Gastroesophageal sphincter (tissue), 4 donors: ENCODE results near the gene TLE6. TPM values are rescaled to one million over a fixed set of nuclear protein-coding genes. Genes with fewer than 3 reads are reported as not detected.
A peak's percentile ranks its signal among the peaks of the same experiment; 100 is the strongest.
"Not testable (repeated sequence)": the region's sequence is repeated elsewhere in the genome, so short reads cannot be mapped to it uniquely, and the experiment has no call there.

Source experiments
- ATAC-seq: fragments of 150-250 bp; one replicate; pipeline ENCODE4 v1.9.1; 2016; ENCODE audit warnings: mild to moderate bottlenecking, moderate library complexity
- H3K27ac ChIP-seq, 4 donors: fragments of 200-600 bp; sonication (generic) in 3 of 4; 1 replicate in 3 of 4; 2 replicates in 1 of 4; pipeline ENCODE4 v1.5.1; 2016 to 2019
- H3K27me3 ChIP-seq: fragments of 200-600 bp; sonication (generic); one replicate; pipeline ENCODE4 v1.5.1; 2019
- H3K36me3 ChIP-seq, 2 donors: fragments of 200-600 bp; sonication (generic); one replicate each; pipeline ENCODE4 v1.5.1; 2019; ENCODE audit warnings: control low read depth in 1 of 2
- H3K4me1 ChIP-seq, 3 donors: fragments of 200-600 bp; sonication (generic); 1 replicate in 2 of 3; 2 replicates in 1 of 3; pipeline ENCODE4 v1.5.1; 2016 to 2019; ENCODE audit warnings: control low read depth in 2 of 3
- H3K4me3 ChIP-seq, 2 donors: fragments of 200-600 bp; sonication (generic); one replicate each; pipeline ENCODE4 v1.5.1; 2019; ENCODE audit warnings: mild to moderate bottlenecking in 1 of 2, moderate library complexity in 1 of 2
- H3K9me3 ChIP-seq, 3 donors: fragments of 200-600 bp; sonication (generic); one replicate each; pipeline ENCODE4 v1.5.1; 2017 to 2019; ENCODE audit warnings: control low read depth in 2 of 3
- EP300 ChIP-seq: sonication (generic); formaldehyde crosslinking; IDR thresholded peaks from one replicate; pipeline ENCODE4 v1.6.1; 2017; ENCODE audit warnings: antibody characterized with exemption, mild to moderate bottlenecking
- POLR2A ChIP-seq, 2 donors: fragments of 450-650 bp; IDR thresholded peaks; one replicate each; pipeline ENCODE4 v1.6.1; 2017; ENCODE audit warnings: antibody characterized with exemption in 2 of 2, mild to moderate bottlenecking in 2 of 2, moderate library complexity in 1 of 2
- POLR2AphosphoS5 ChIP-seq: sonication (generic); formaldehyde crosslinking; IDR thresholded peaks from one replicate; pipeline ENCODE4 v1.6.1; 2017; ENCODE audit warnings: antibody characterized with exemption
- whole genome bisulfite sequencing, 2 donors: methylation state at CpG; one replicate each; pipeline ENCODE4 v1.1.5; 2018; ENCODE audit warnings: low coverage in 1 of 2; 5-methylcytosine and 5-hydroxymethylcytosine counted together
- total RNA-seq, 4 donors: library from RNA; depleted of rRNA; stranded (reverse); fragments of >200 nt; gene quantifications; one replicate each; pipeline ENCODE4 v1.1.0, GENCODE V29; 2016
- TF ChIP-seq, protein P1 (sequence below), 4 experiments: fragments of 200-600 bp in 2 of 4; fragments of 450-650 bp in 2 of 4; sonication (generic) in 1 of 4; IDR thresholded peaks; one replicate each; pipeline ENCODE4 v1.5.1; 2017 to 2019; ENCODE audit warnings: antibody characterized with exemption in 4 of 4, mild to moderate bottlenecking in 2 of 4, moderate library complexity in 2 of 4

TLE6 gene
- total RNA-seq, 4 donors from 2014 or later = 0.19 to 0.64 (median 0.40) TPM; not detected in 1

DNA sequence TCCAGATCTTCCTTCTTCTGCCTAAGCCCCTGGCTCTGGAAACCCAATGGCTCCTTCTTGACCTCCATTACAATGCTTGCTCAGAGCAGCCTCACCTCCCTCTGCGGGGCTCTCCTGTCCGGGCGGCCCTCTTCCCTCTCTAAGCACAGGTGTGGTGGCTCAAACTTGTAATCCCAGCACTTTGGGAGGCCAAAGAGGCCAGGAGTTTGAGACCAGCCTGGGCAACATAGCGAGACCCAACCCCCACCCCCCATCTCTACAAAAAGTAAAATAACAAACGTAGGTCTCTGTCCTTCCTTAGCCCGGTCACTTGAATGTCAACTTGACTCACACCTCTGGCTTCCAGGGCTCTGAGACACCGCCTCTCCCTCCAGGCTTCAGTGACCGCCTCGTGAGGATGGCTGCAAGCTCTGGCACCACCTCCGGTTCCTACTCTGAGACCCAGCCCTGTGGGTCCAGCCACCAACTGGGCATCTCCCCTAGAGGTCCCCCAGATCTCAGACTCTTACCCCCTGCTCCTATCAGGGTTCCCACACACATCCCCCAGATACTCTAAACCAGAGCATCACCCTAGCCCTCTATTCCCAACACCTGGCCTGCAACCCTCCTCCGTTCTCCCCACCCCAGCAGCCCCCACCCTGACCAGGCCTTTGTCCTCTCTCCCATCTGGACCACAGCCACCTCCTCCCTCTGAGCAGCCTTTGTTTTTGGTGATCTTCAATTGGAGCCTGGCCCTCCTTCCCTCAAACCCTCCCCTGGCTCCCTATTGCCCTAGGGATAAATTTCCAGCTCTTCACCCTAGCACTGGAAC is 56.4 kb downstream of the TLE6 start:
- H3K27me3 ChIP-seq = no peaks in the 10 kb centered on the region
- H3K9me3 ChIP-seq = no peaks in the 10 kb centered on the region
- H3K4me1 ChIP-seq = peaks cover 0 to 38% (median 17%) of the 10 kb centered on the region in 3 donors
- TF ChIP-seq, protein P1, sequence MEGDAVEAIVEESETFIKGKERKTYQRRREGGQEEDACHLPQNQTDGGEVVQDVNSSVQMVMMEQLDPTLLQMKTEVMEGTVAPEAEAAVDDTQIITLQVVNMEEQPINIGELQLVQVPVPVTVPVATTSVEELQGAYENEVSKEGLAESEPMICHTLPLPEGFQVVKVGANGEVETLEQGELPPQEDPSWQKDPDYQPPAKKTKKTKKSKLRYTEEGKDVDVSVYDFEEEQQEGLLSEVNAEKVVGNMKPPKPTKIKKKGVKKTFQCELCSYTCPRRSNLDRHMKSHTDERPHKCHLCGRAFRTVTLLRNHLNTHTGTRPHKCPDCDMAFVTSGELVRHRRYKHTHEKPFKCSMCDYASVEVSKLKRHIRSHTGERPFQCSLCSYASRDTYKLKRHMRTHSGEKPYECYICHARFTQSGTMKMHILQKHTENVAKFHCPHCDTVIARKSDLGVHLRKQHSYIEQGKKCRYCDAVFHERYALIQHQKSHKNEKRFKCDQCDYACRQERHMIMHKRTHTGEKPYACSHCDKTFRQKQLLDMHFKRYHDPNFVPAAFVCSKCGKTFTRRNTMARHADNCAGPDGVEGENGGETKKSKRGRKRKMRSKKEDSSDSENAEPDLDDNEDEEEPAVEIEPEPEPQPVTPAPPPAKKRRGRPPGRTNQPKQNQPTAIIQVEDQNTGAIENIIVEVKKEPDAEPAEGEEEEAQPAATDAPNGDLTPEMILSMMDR (IDR thresholded peaks at IDR 0.05) = no peak
- no peak overlapping the region for H3K4me3 ChIP-seq
- 75 to 78% methylated on average over 3 to 5 of the region's 11 CpGs for WGBS, 2 donors
- H3K36me3 ChIP-seq = no peaks in the 10 kb centered on the region
- ATAC-seq = no peak
- H3K27ac ChIP-seq = peak overlapping the region in 1 of 4 donors; percentile 93

DNA sequence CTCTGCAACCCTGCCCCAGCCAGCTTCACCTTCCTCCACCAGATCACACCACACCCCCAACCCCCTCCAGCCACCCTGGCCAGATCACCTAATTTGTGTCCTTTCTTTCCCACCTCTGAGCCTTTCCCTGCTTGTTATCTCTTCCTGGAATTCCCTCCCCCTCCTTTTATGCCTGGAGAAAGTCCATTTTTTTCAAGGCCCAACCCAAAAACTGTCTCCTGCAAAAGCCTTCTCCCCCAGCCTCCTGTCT is 57.0 kb downstream of the TLE6 start:
- Histone ChIP-seq H3K9me3 (no peaks in the 10 kb centered on the region), H3K4me1 (peaks cover 0 to 37% (median 17%) of the 10 kb centered on the region in 3 donors), H3K4me3 (no peak overlapping the region), H3K36me3 (no peaks in the 10 kb centered on the region), H3K27ac (peak overlapping the region in 3 of 4 donors; percentile 90 to 98 (median 93)), H3K27me3 (no peaks in the 10 kb centered on the region)
- TF ChIP-seq POLR2A (IDR thresholded peaks at IDR 0.05) (no peak), POLR2AphosphoS5 (no peak), EP300 (no peak)
- TF ChIP-seq, protein P1 (IDR thresholded peaks at IDR 0.05) = no peak
- ATAC-seq = no peak

DNA sequence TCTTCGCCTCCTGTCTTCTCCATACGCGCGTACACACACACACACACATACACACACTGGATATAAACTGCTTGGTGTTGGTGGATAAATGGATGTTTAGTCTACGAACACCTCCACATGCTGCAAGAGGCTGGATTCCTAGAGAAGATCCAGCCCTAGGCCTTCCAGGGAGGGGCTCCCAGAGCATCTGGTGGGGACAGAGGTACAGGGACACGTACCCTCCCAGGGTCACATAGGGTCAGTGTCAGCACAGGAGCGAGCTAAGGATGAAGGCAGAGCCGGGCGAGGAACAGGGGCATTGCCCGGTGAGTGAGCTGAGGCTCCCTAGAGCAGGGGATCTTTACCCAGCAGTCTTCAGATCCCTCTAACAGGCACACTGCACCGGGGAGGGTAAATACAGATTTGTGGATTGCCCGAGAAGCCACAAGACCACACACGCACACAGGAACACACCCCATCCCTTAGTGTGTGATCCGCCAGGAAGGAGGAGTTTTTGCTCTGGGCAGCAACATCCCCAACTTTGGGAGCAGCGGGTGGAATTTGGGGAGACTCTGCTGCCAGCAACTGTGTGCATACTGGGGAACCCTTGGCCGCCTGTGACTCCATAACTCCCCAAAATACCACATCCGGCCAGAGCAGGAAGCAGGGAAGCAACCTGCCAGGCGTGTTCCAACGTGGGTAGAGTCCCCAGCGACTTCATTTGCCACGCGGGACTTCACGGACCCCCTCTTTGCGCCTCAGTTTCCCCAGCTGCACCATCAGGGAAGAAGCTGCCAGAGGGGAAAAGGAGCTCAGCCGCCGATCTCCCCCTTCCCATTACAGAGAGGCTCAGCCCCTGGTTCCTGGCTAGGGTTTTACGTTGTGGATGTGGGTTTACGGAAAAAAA is 57.5 kb downstream of the TLE6 start:
- Histone ChIP-seq H3K4me1 (peaks cover 0 to 31% (median 17%) of the 10 kb centered on the region in 3 donors), H3K27ac (peak overlapping the region; percentile 51 to 98 (median 92)), H3K36me3 (no peaks in the 10 kb centered on the region), H3K9me3 (no peaks in the 10 kb centered on the region), H3K4me3 (peak overlapping the region; percentile 40 to 51), H3K27me3 (no peaks in the 10 kb centered on the region)
- 15 to 40% methylated on average over 1 to 22 of the region's 28 CpGs for WGBS, 2 donors
- no peak for TF ChIP-seq POLR2AphosphoS5
- ATAC-seq = no peak

DNA sequence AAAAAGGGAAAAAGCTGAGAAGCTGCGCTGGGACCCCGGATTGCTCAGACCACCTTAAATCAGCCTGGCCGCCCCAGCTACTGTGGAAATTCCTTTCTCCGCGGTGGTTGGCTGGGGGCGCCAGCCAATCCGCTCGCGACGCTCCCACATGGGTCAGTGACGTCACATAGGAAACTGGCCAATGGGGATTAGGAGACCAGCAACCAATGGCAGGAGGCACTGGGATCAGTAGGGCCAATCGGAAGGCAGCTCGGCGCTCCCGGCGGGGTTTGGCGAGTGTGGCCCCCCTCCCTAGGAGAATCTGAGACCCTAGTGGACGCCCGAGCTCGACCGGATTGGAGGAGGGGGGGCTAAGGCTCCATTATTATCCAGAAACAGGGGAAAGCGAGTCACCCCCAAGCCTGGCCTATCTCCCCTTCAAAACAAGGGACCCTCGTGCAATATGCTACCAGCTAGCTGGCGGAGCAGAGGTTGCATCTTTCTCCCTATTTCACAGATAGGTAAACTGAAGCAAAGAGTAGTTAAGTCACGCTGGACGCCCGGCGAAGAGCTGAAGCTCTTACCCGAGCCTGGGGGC is 58.3 kb downstream of the TLE6 start:
- peak; percentile 97 for ATAC-seq
- H3K9me3 ChIP-seq = no peaks in the 10 kb centered on the region
- H3K27me3 ChIP-seq = no peaks in the 10 kb centered on the region
- peak overlapping the region; percentile 78 to 98 (median 92) for H3K27ac ChIP-seq
- 0% methylated on average over 12 of the region's 29 CpGs; no CpG with 5 or more reads in 1 of the 2 donors for WGBS, 2 donors
- peaks cover 0 to 30% (median 17%) of the 10 kb centered on the region in 3 donors for H3K4me1 ChIP-seq
- no peaks in the 10 kb centered on the region for H3K36me3 ChIP-seq
- TF ChIP-seq POLR2A (IDR thresholded peaks at IDR 0.05) = no peak
- TF ChIP-seq, protein P1 (IDR thresholded peaks at IDR 0.05) = peak in 2 of 4 experiments; percentile 28 to 31
- H3K4me3 ChIP-seq = peak overlapping the region; percentile 43 to 51

DNA sequence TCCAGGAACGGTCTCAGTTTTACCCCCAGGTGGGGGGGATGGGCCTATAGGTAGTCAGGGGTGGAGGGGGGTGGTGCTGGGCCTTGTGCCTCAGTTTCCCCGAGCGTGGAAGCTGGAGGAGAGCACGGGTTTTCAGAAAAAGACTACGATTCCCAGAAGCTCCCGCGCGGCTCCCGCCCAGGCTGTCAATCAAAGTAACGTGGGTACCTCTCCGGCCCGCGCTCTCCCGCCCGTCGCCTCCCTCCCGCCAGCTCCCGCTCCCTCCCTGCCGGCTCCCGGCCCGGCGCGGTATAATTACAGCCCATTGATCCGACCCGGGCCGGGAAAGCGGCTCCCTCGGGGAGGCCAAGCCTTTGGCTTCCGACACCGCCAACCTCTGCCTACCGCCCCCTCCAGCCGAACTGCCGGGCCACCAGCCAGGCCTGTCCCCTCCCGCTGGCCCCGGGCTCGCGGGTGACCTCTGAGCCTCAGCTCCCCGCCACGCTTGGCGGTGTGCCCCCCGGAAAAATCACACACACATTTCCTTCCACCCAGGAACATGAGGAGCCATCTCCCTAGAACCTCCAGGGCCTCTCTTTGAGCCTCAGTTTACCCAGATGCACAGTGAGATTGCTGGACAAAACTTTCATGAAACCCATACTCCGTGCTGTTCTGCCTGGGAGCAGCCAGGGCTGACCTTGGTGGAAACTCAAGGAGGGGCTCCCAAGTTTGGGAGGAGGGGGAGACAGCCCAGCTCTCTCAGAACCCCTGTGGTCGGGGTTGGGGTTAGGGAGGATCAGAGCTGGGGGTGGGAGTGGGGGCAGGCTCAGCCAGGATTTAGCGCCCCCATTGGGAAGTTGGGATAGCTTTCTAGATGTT is 59.0 kb downstream of the TLE6 start:
- peak; percentile 88 for ATAC-seq
- H3K27me3 ChIP-seq = no peaks in the 10 kb centered on the region
- no peaks in the 10 kb centered on the region for H3K9me3 ChIP-seq
- H3K4me3 ChIP-seq = peak overlapping the region; percentile 43 to 51
- peaks cover 0 to 30% (median 17%) of the 10 kb centered on the region in 3 donors for H3K4me1 ChIP-seq
- no peaks in the 10 kb centered on the region for H3K36me3 ChIP-seq
- peak overlapping the region; percentile 78 to 98 (median 92) for H3K27ac ChIP-seq
- no peak for TF ChIP-seq POLR2A (IDR thresholded peaks at IDR 0.05)
- TF ChIP-seq POLR2AphosphoS5 = peak; percentile 68
- TF ChIP-seq, protein P1 (IDR thresholded peaks at IDR 0.05) = peak in 2 of 4 experiments; percentile 10 to 22
- 0 to 8% methylated on average over 3 to 7 of the region's 44 CpGs for WGBS, 2 donors

DNA sequence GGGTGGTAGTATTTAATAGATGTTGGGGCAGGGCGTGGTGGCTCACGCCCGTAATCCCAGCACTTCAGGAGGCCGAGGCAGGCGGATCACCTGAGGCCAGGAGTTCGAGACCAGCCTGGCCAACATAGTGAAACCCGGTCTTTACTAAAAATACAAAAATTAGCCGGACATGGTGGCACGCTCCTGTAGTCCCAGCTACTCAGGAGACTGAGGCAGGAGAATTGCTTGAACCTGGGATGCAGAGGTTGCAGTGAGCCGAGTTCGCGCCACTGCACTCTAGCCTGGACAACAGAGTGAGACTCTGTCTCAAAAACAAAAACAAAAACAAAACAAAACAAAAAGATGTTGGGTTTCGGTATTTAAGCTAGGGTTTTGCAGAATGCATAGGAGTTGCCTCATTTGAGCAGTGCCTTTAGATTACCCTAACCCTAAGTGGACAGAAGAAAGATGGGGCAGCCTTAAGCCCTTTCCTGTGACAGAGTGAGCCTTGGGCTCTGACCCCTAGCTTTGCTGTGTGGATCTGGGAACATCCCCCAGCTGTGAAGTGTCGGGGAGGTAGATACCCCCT is 59.7 kb downstream of the TLE6 start:
- H3K27ac ChIP-seq = peak overlapping the region; percentile 78 to 98 (median 92)
- H3K27me3 ChIP-seq, ATAC-seq, H3K9me3 ChIP-seq, H3K36me3 ChIP-seq: not testable (repeated sequence)
- peaks cover 0 to 36% (median 17%) of the 10 kb centered on the region in 3 donors for H3K4me1 ChIP-seq
- peak overlapping the region in 1 of 2 donors; percentile 51 for H3K4me3 ChIP-seq
- WGBS, 2 donors = 81 to 100% methylated on average over 1 to 12 of the region's 14 CpGs
